Ovary (tissue), 3 donors: ENCODE results near the gene USP28.

Source experiments
- EP300 ChIP-seq: sonication (generic); formaldehyde crosslinking; IDR thresholded peaks from one replicate; pipeline ENCODE4 v1.6.1; 2017; ENCODE audit warnings: antibody characterized with exemption
- POLR2A ChIP-seq: fragments of 450-650 bp; IDR thresholded peaks from one replicate; pipeline ENCODE4 v1.6.1; 2017; ENCODE audit warnings: antibody characterized with exemption, mild to moderate bottlenecking, moderate library complexity
- TF ChIP-seq, protein P1 (sequence below), 3 donors: fragments of 450-650 bp in 2 of 3; fragments of 200-600 bp in 1 of 3; IDR thresholded peaks; one replicate each; pipeline versions ENCODE4 v1.5.1 to v1.8.0; 2016 to 2022; ENCODE audit warnings: antibody characterized with exemption in 3 of 3, mild to moderate bottlenecking in 1 of 3
- donor health status: DM: no; HTN: no; CAD: no.

DNA sequence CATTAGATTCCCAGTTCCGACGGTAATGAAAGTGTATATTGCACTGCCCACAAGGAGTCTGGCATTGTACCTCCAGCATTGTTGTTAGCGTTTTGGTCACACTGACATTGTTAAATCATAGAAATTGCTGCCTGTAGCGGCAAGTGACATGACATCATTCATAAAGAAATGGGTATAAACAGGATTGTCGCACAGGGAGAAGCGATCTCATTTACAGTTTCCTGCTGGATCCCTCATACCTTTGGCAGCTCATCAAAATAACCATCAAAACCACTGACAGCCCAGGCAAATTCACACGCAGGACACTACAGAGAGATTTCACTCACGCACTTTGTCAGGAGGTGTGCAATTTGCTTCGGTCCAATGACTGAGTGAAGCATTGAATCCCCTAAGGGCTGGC lies 32.7 kb upstream of the USP28 start:
- TF ChIP-seq, protein P1, sequence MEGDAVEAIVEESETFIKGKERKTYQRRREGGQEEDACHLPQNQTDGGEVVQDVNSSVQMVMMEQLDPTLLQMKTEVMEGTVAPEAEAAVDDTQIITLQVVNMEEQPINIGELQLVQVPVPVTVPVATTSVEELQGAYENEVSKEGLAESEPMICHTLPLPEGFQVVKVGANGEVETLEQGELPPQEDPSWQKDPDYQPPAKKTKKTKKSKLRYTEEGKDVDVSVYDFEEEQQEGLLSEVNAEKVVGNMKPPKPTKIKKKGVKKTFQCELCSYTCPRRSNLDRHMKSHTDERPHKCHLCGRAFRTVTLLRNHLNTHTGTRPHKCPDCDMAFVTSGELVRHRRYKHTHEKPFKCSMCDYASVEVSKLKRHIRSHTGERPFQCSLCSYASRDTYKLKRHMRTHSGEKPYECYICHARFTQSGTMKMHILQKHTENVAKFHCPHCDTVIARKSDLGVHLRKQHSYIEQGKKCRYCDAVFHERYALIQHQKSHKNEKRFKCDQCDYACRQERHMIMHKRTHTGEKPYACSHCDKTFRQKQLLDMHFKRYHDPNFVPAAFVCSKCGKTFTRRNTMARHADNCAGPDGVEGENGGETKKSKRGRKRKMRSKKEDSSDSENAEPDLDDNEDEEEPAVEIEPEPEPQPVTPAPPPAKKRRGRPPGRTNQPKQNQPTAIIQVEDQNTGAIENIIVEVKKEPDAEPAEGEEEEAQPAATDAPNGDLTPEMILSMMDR (IDR thresholded peaks at IDR 0.05): no peak
- TF ChIP-seq EP300: no peak
- no peak for TF ChIP-seq POLR2A
